GM21576 (cell line): ENCODE data around the gene TCTN1.

Experiments
- ATAC-seq: cut with Tn5 transposase; IDR thresholded peaks from one replicate; pipeline ENCODE4 v1.9.1; 2021; ENCODE audit warnings: mild to moderate bottlenecking, moderate library complexity; ENCODE audit not compliant: unreplicated experiment

The TCTN1 gene

GRCh38 chr12:110677206-110677911, 63.4 kb downstream of the TCTN1 start:
- ATAC-seq: peak; percentile 72

GRCh38 chr12:110677982-110678381, 64.1 kb downstream of the TCTN1 start:
- peak; percentile 4 for ATAC-seq

- no peak for ATAC-seq
These were observed 65.3 kb downstream of the TCTN1 start for GRCh38 chr12:110679201-110679600.

GRCh38 chr12:110680032-110680431, 66.1 kb downstream of the TCTN1 start:
- ATAC-seq: no peak

GRCh38 chr12:110683888-110684287, 70.0 kb downstream of the TCTN1 start:
- no peak for ATAC-seq

- no peak for ATAC-seq
These were observed 70.4 kb downstream of the TCTN1 start for GRCh38 chr12:110684312-110684836.

- ATAC-seq: no peak
These were observed 72.5 kb downstream of the TCTN1 start for GRCh38 chr12:110686294-110686903.

- ATAC-seq: no peak
These were observed 73.7 kb downstream of the TCTN1 start for GRCh38 chr12:110687396-110688169.

- peak; percentile 20 for ATAC-seq
These were observed 74.7 kb downstream of the TCTN1 start, which contains the start of gene HVCN1 for GRCh38 chr12:110688446-110689280. Gene HVCN1, minus strand, starts transcription at chr12:110689115. Its CDS starts 5,870 bp downstream, at chr12:110683245.

GRCh38 chr12:110689281-110690126, 75.6 kb downstream of the TCTN1 start:
- ATAC-seq: peak; percentile 48

- no peak for ATAC-seq
These were observed 76.2 kb downstream of the TCTN1 start for GRCh38 chr12:110690127-110690430.

GRCh38 chr12:110693731-110694130, 79.8 kb downstream of the TCTN1 start:
- ATAC-seq: no peak

- no peak for ATAC-seq
These were observed 80.5 kb downstream of the TCTN1 start for GRCh38 chr12:110694330-110694901.

GRCh38 chr12:110696283-110696682, 82.4 kb downstream of the TCTN1 start:
- no peak for ATAC-seq

GRCh38 chr12:110697236-110697635, 83.3 kb downstream of the TCTN1 start:
- no peak for ATAC-seq

- peak; percentile 73 for ATAC-seq
These were observed 84.4 kb downstream of the TCTN1 start for GRCh38 chr12:110698171-110698902.
